Measurements from ENCODE around the gene ALDH3A2.

ALDH3A2 gene

GRCh38 chr17:19631905-19632304, 16.6 kb upstream of the ALDH3A2 start:
- Histone ChIP-seq H3K79me2 (ENCODE audit: insufficient read depth, low read depth) (no peaks in the 10 kb centered on the region), H2AFZ (ENCODE audit: low read depth) (no peak overlapping the region), H3K36me3 (ENCODE audit: insufficient read depth) (no peaks in the 10 kb centered on the region), H3K27me3 (ENCODE audit: insufficient read depth, low read depth) (no peaks in the 10 kb centered on the region), H3K4me3 (IDR thresholded peaks at IDR 0.05; ENCODE audit: insufficient read depth, low read depth, low read length) (no peak overlapping the region), H3K4me1 (ENCODE audit: low read depth, poor library complexity, severe bottlenecking) (no peaks in the 10 kb centered on the region), H3K4me2 (no peak overlapping the region), H3K27ac (no peak overlapping the region), H4K20me1 (ENCODE audit: insufficient read depth) (no peaks in the 10 kb centered on the region), H3K9ac (no peak overlapping the region)
- no peak for TF ChIP-seq CTCF (conservative IDR thresholded peaks at IDR 0.05; ENCODE audit: low read depth, low read length)

GRCh38 chr17:19641687-19642372, 6.7 kb upstream of the ALDH3A2 start:
- no peaks in the 10 kb centered on the region for H4K20me1 ChIP-seq (ENCODE audit: insufficient read depth)
- H3K79me2 ChIP-seq (ENCODE audit: insufficient read depth, low read depth), result no peaks in the 10 kb centered on the region
- H3K4me2 ChIP-seq, result no peak overlapping the region
- no peaks in the 10 kb centered on the region for H3K27me3 ChIP-seq (ENCODE audit: insufficient read depth, low read depth)
- H3K4me1 ChIP-seq (ENCODE audit: low read depth, poor library complexity, severe bottlenecking), result peaks cover 16% of the 10 kb centered on the region
- H2AFZ ChIP-seq (ENCODE audit: low read depth), result no peak overlapping the region
- H3K4me3 ChIP-seq (IDR thresholded peaks at IDR 0.05; ENCODE audit: insufficient read depth, low read depth, low read length), result no peak overlapping the region
- TF ChIP-seq CTCF (conservative IDR thresholded peaks at IDR 0.05; ENCODE audit: low read depth, low read length), result no peak
- no peaks in the 10 kb centered on the region for H3K36me3 ChIP-seq (ENCODE audit: insufficient read depth)
- H3K9ac ChIP-seq, result no peak overlapping the region
- H3K27ac ChIP-seq, result no peak overlapping the region

- TF ChIP-seq CTCF (conservative IDR thresholded peaks at IDR 0.05; ENCODE audit: low read depth, low read length), result no peak
- Histone ChIP-seq H3K4me3 (IDR thresholded peaks at IDR 0.05; ENCODE audit: insufficient read depth, low read depth, low read length) (no peak overlapping the region), H3K79me2 (ENCODE audit: insufficient read depth, low read depth) (no peaks in the 10 kb centered on the region), H3K4me2 (no peak overlapping the region), H3K4me1 (ENCODE audit: low read depth, poor library complexity, severe bottlenecking) (peaks cover 22% of the 10 kb centered on the region), H3K36me3 (ENCODE audit: insufficient read depth) (no peaks in the 10 kb centered on the region), H4K20me1 (ENCODE audit: insufficient read depth) (no peaks in the 10 kb centered on the region), H3K27ac (no peak overlapping the region), H2AFZ (ENCODE audit: low read depth) (no peak overlapping the region), H3K9ac (no peak overlapping the region), H3K27me3 (ENCODE audit: insufficient read depth, low read depth) (no peaks in the 10 kb centered on the region)
These were observed 6.1 kb upstream of the ALDH3A2 start for GRCh38 chr17:19642373-19642893.

- Histone ChIP-seq H3K27ac (no peak overlapping the region), H3K79me2 (ENCODE audit: insufficient read depth, low read depth) (peaks cover 5% of the 10 kb centered on the region; the same call in 1 of the 2 replicates), H4K20me1 (ENCODE audit: insufficient read depth) (no peaks in the 10 kb centered on the region), H3K4me3 (IDR thresholded peaks at IDR 0.05; ENCODE audit: insufficient read depth, low read depth, low read length) (no peak overlapping the region), H2AFZ (ENCODE audit: low read depth) (no peak overlapping the region), H3K27me3 (ENCODE audit: insufficient read depth, low read depth) (no peaks in the 10 kb centered on the region), H3K36me3 (ENCODE audit: insufficient read depth) (no peaks in the 10 kb centered on the region), H3K9ac (no peak overlapping the region), H3K4me2 (no peak overlapping the region), H3K4me1 (ENCODE audit: low read depth, poor library complexity, severe bottlenecking) (peaks cover 25% of the 10 kb centered on the region)
- no peak for TF ChIP-seq CTCF (conservative IDR thresholded peaks at IDR 0.05; ENCODE audit: low read depth, low read length)
These were observed 3.9 kb upstream of the ALDH3A2 start for GRCh38 chr17:19644493-19645210.

Data from KMS-11 (cell line).